H9 (cell line): Measurements from ENCODE around the gene LPAR1. TPM values are rescaled to one million over a fixed set of nuclear protein-coding genes. Genes with fewer than 3 reads are reported as not detected.
A peak's percentile ranks its signal among the peaks of the same experiment; 100 is the strongest.

Source experiments
- DNase-seq: peaks from one replicate; pipeline ENCODE4 v3.0.0-alpha.2; 2017
- H2AFZ ChIP-seq: one replicate; pipeline ENCODE4 v1.6.1; 2013; ENCODE audit warnings: mild to moderate bottlenecking, low read length, control low read depth, moderate library complexity
- H2AK5ac ChIP-seq: 2 replicates; pipeline ENCODE4 v1.6.1; 2013; ENCODE audit warnings: low read length, control low read depth, mixed read lengths; ENCODE audit not compliant: insufficient read length
- H2BK120ac ChIP-seq: one replicate; pipeline ENCODE4 v1.6.1; 2013; ENCODE audit warnings: low read depth, mild to moderate bottlenecking, low read length, control low read depth, inconsistent platforms; ENCODE audit not compliant: poor library complexity, severe bottlenecking
- H2BK12ac ChIP-seq: 2 replicates; pipeline ENCODE4 v1.6.1; 2013; ENCODE audit warnings: low read length, control low read depth, mixed read lengths, low read depth; ENCODE audit not compliant: insufficient read length
- H2BK15ac ChIP-seq: 2 replicates; pipeline ENCODE4 v1.6.1; 2013; ENCODE audit warnings: low read depth, low read length, control low read depth
- H2BK20ac ChIP-seq: one replicate; pipeline ENCODE4 v1.6.1; 2013; ENCODE audit warnings: low read depth, mild to moderate bottlenecking, low read length, control low read depth, inconsistent platforms; ENCODE audit not compliant: poor library complexity, severe bottlenecking
- H2BK5ac ChIP-seq: 2 replicates; pipeline ENCODE4 v1.6.1; 2013; ENCODE audit warnings: low read length, control low read depth, mixed read lengths; ENCODE audit not compliant: insufficient read length
- H3K14ac ChIP-seq: 2 replicates; pipeline ENCODE4 v1.6.1; 2013; ENCODE audit warnings: low read length, control low read depth; ENCODE audit not compliant: insufficient read depth
- H3K18ac ChIP-seq: 2 replicates; pipeline ENCODE4 v1.6.1; 2013; ENCODE audit warnings: low read depth, mild to moderate bottlenecking, mixed read lengths, low read length, control low read depth; ENCODE audit not compliant: insufficient read length
- H3K23ac ChIP-seq: 2 replicates; pipeline ENCODE4 v1.6.1; 2013; ENCODE audit warnings: low read length, control low read depth, mixed read lengths, low read depth; ENCODE audit not compliant: insufficient read length
- H3K23me2 ChIP-seq: 2 replicates; pipeline ENCODE4 v1.6.1; 2013; ENCODE audit warnings: low read depth, mild to moderate bottlenecking, mixed read lengths, low read length, control low read depth; ENCODE audit not compliant: insufficient read length, poor library complexity, severe bottlenecking
- H3K27ac ChIP-seq: 2 replicates; pipeline ENCODE4 v1.5.1; 2013; ENCODE audit warnings: low read length, control low read depth, mixed read lengths, low read depth; ENCODE audit not compliant: insufficient read length
- H3K27me3 ChIP-seq: 2 replicates; pipeline ENCODE4 v1.6.1; 2013; ENCODE audit warnings: low read length, control low read depth, inconsistent platforms; ENCODE audit not compliant: insufficient read depth
- H3K4ac ChIP-seq: 2 replicates; pipeline ENCODE4 v1.6.1; 2013; ENCODE audit warnings: low read depth, mild to moderate bottlenecking, control low read depth, inconsistent platforms, low read length, moderate library complexity
- H3K4me1 ChIP-seq: 2 replicates; pipeline ENCODE4 v1.6.1; 2013; ENCODE audit warnings: low read length, control low read depth, inconsistent platforms; ENCODE audit not compliant: insufficient read depth
- H3K4me2 ChIP-seq: 2 replicates; pipeline ENCODE4 v1.6.1; 2013; ENCODE audit warnings: low read length, control low read depth, mixed read lengths; ENCODE audit not compliant: insufficient read length, insufficient read depth
- H3K56ac ChIP-seq: 2 replicates; pipeline ENCODE4 v1.6.1; 2013; ENCODE audit warnings: low read depth, mild to moderate bottlenecking, mixed read lengths, low read length, control low read depth; ENCODE audit not compliant: insufficient read length
- H3K79me1 ChIP-seq: 2 replicates; pipeline ENCODE4 v1.6.1; 2013; ENCODE audit warnings: low read depth, mild to moderate bottlenecking, moderate library complexity, low read length, control low read depth, inconsistent platforms; ENCODE audit not compliant: insufficient read depth, poor library complexity, severe bottlenecking
- H3K79me2 ChIP-seq: 2 replicates; pipeline ENCODE4 v1.6.1; 2013; ENCODE audit warnings: low read length, control low read depth, inconsistent platforms; ENCODE audit not compliant: insufficient read depth
- H3K9ac ChIP-seq: 2 replicates; pipeline ENCODE4 v1.6.1; 2013; ENCODE audit warnings: low read length, control low read depth, mixed read lengths; ENCODE audit not compliant: insufficient read length; ENCODE audit errors: extremely low read depth
- H3K9me3 ChIP-seq: one replicate; pipeline ENCODE4 v1.6.1; 2013; ENCODE audit warnings: low read depth, low read length, inconsistent platforms; ENCODE audit not compliant: control insufficient read depth
- H3T11ph ChIP-seq: one replicate; pipeline ENCODE4 v1.6.1; 2013; ENCODE audit warnings: mild to moderate bottlenecking, low read length, control low read depth, inconsistent platforms
- H4K20me1 ChIP-seq: one replicate; pipeline ENCODE4 v1.6.1; 2013; ENCODE audit not compliant: control insufficient read depth, insufficient read length, insufficient read depth
- H4K5ac ChIP-seq: 2 replicates; pipeline ENCODE4 v1.6.1; 2013; ENCODE audit warnings: low read depth, mild to moderate bottlenecking, mixed read lengths, low read length, control low read depth; ENCODE audit not compliant: insufficient read length
- H4K8ac ChIP-seq: replicated peaks from 2 replicates; pipeline ENCODE4 v1.6.1; 2013; ENCODE audit warnings: low read length, control low read depth, mixed read lengths, low read depth; ENCODE audit not compliant: insufficient read length
- H4K91ac ChIP-seq: 2 replicates; pipeline ENCODE4 v1.6.1; 2013; ENCODE audit warnings: low read depth, mild to moderate bottlenecking, moderate library complexity, mixed read lengths, low read length, control low read depth; ENCODE audit not compliant: insufficient read length
- H3K27ac Mint-ChIP-seq, 3 experiments: 2 replicates in 2 of 3; 3 replicates in 1 of 3; pipeline ENCODE4 v1.8.0; 2020 to 2021; ENCODE audit warnings: mixed read lengths in 3 of 3, mild to moderate bottlenecking in 1 of 3, moderate library complexity in 1 of 3
- H3K27me3 Mint-ChIP-seq: 2 replicates; pipeline ENCODE4 v1.8.0; 2021; ENCODE audit warnings: low read depth, mild to moderate bottlenecking, moderate library complexity, mixed read lengths
- H3K36me3 Mint-ChIP-seq, 3 experiments: 2 replicates in 2 of 3; 3 replicates in 1 of 3; pipeline ENCODE4 v1.8.0; 2020 to 2021; ENCODE audit warnings: low read depth in 3 of 3, mixed read lengths in 3 of 3; ENCODE audit not compliant: insufficient read depth in 1 of 3
- H3K4me1 Mint-ChIP-seq, 2 experiments: 2 replicates each; pipeline ENCODE4 v1.8.0; 2020; ENCODE audit warnings: mixed read lengths in 2 of 2
- H3K4me3 Mint-ChIP-seq, 2 experiments: 2 replicates in 1 of 2; 3 replicates in 1 of 2; pipeline ENCODE4 v1.8.0; 2020 to 2021; ENCODE audit warnings: mild to moderate bottlenecking in 2 of 2, mixed read lengths in 2 of 2, moderate library complexity in 1 of 2
- H3K9me3 Mint-ChIP-seq, 2 experiments: 2 replicates in 1 of 2; 3 replicates in 1 of 2; pipeline ENCODE4 v1.8.0; 2020; ENCODE audit warnings: mild to moderate bottlenecking in 2 of 2, mixed read lengths in 2 of 2, moderate library complexity in 1 of 2
- WGBS: extraction: QIAGEN DNeasy Blood & Tissue Kit; methylation state at CpG from one replicate; pipeline ENCODE4 v1.1.7; 2013; ENCODE audit warnings: missing lambda C conversion rate, low lambda C conversion rate, mixed read lengths; ENCODE audit not compliant: insufficient read length; ENCODE audit errors: extremely low coverage; 5-methylcytosine and 5-hydroxymethylcytosine counted together
- total RNA-seq: library from RNA; stranded (reverse); gene quantifications from 2 replicates; pipeline ENCODE4 v1.2.1, GENCODE V29; 2021
- TF ChIP-seq, protein P1 (sequence below): fragments of 200-600 bp; sonication (generic); conservative IDR thresholded peaks from 3 replicates; pipeline ENCODE4 v1.8.0; 2021; ENCODE audit warnings: antibody characterized with exemption, mild to moderate bottlenecking

The LPAR1 gene
- total RNA-seq, 1 experiment from 2014 or later, result 1.3 TPM

DNA sequence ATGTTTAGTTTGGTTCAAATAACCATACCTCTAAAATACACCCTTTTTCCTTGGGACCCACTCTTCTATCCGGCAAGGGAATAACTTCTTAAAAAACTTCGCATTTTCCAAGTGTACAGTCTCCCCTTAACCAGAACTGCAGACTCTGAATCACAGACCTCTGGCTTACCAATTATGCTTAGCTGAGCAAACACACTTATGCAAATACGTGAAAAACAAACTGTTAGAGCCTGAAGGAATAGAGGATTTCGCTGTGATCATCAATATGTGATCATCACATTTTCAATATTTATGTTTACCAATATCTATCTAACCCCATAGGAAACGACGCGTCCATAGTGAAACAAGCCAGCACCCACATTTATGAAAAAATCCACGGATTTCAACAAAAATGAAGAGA, 1.3 kb downstream of the LPAR1 start:
- WGBS, result no CpG with 5 or more reads among the region's 8 CpGs
- Histone ChIP-seq H3K4me1 (peaks cover 2% of the 10 kb centered on the region; the same call in 1 of the 2 replicates), H4K8ac (no peak overlapping the region), H2BK12ac (no peak overlapping the region), H4K5ac (no peak overlapping the region), H3K27me3 (peaks cover 10% of the 10 kb centered on the region; the same call in 1 of the 2 replicates), H3T11ph (no peak overlapping the region), H2BK15ac (no peak overlapping the region), H3K23me2 (peaks cover 11% of the 10 kb centered on the region), H3K23ac (no peak overlapping the region), H3K14ac (no peak overlapping the region), H4K20me1 (no peaks in the 10 kb centered on the region), H3K79me2 (no peaks in the 10 kb centered on the region), H3K56ac (no peak overlapping the region), H2AFZ (no peak overlapping the region), H3K27ac (no peak overlapping the region), H2BK20ac (no peak overlapping the region), H3K79me1 (no peaks in the 10 kb centered on the region), H2BK5ac (no peak overlapping the region), H3K4ac (no peak overlapping the region), H3K9ac (no peak overlapping the region), H2BK120ac (no peak overlapping the region), H3K9me3 (no peaks in the 10 kb centered on the region), H3K4me2 (peak overlapping the region; percentile 45), H2AK5ac (no peak overlapping the region), H3K18ac (no peak overlapping the region), H4K91ac (no peak overlapping the region)
- Mint-ChIP-seq H3K27ac (no peak overlapping the region), H3K36me3 (no peaks in the 10 kb centered on the region; a peak in 1 of 7 replicates), H3K4me3 (peak overlapping the region; percentile 70 to 81), H3K4me1 (peaks cover 28 to 42% of the 10 kb centered on the region in 2 experiments), H3K27me3 (peaks cover 49% of the 10 kb centered on the region), H3K9me3 (peaks cover 0 to 2% of the 10 kb centered on the region in 2 experiments; a peak in 2 of 5 replicates)
- TF ChIP-seq, protein P1, sequence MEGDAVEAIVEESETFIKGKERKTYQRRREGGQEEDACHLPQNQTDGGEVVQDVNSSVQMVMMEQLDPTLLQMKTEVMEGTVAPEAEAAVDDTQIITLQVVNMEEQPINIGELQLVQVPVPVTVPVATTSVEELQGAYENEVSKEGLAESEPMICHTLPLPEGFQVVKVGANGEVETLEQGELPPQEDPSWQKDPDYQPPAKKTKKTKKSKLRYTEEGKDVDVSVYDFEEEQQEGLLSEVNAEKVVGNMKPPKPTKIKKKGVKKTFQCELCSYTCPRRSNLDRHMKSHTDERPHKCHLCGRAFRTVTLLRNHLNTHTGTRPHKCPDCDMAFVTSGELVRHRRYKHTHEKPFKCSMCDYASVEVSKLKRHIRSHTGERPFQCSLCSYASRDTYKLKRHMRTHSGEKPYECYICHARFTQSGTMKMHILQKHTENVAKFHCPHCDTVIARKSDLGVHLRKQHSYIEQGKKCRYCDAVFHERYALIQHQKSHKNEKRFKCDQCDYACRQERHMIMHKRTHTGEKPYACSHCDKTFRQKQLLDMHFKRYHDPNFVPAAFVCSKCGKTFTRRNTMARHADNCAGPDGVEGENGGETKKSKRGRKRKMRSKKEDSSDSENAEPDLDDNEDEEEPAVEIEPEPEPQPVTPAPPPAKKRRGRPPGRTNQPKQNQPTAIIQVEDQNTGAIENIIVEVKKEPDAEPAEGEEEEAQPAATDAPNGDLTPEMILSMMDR, result no peak
- no peak for DNase-seq
